Measurements from ENCODE around the gene CLIC6.

DNA sequence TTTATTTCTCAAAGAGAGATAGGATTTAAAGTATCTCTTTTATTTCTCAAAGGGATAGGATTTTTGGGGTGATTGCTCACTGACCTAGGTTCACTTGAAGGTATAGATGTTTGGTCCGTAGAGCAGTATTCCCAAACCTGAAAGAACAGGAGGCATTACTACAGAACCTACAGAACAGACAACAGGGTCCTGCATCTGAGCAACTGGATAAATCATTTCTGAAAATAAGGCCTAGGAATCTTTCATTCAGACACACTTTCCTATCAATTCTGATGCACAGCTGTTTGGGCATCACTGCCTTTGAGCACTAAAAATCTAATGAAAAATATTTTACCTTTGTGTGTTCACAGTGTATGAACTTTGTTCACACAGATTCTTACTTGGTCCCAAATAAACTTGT, 17.2 kb upstream of the CLIC6 start:
- TF ChIP-seq, protein P1, sequence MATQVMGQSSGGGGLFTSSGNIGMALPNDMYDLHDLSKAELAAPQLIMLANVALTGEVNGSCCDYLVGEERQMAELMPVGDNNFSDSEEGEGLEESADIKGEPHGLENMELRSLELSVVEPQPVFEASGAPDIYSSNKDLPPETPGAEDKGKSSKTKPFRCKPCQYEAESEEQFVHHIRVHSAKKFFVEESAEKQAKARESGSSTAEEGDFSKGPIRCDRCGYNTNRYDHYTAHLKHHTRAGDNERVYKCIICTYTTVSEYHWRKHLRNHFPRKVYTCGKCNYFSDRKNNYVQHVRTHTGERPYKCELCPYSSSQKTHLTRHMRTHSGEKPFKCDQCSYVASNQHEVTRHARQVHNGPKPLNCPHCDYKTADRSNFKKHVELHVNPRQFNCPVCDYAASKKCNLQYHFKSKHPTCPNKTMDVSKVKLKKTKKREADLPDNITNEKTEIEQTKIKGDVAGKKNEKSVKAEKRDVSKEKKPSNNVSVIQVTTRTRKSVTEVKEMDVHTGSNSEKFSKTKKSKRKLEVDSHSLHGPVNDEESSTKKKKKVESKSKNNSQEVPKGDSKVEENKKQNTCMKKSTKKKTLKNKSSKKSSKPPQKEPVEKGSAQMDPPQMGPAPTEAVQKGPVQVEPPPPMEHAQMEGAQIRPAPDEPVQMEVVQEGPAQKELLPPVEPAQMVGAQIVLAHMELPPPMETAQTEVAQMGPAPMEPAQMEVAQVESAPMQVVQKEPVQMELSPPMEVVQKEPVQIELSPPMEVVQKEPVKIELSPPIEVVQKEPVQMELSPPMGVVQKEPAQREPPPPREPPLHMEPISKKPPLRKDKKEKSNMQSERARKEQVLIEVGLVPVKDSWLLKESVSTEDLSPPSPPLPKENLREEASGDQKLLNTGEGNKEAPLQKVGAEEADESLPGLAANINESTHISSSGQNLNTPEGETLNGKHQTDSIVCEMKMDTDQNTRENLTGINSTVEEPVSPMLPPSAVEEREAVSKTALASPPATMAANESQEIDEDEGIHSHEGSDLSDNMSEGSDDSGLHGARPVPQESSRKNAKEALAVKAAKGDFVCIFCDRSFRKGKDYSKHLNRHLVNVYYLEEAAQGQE (tag by site-specific recombination; IDR thresholded peaks at IDR 0.05): no peak
- no peak for TF ChIP-seq SP2 (tag by site-specific recombination; IDR thresholded peaks at IDR 0.05)
- TF ChIP-seq ZBTB1 (tag by site-specific recombination; IDR thresholded peaks at IDR 0.05): no peak
- TF ChIP-seq ZNF274 (IDR thresholded peaks at IDR 0.05; ENCODE audit: low read length): no peak
- TF ChIP-seq ZNF274 (tag by site-specific recombination; IDR thresholded peaks at IDR 0.05; ENCODE audit: borderline replicate concordance): no peak
- no peak for TF ChIP-seq ZNF223 (tag by site-specific recombination; IDR thresholded peaks at IDR 0.05)
- TF ChIP-seq, protein P2, sequence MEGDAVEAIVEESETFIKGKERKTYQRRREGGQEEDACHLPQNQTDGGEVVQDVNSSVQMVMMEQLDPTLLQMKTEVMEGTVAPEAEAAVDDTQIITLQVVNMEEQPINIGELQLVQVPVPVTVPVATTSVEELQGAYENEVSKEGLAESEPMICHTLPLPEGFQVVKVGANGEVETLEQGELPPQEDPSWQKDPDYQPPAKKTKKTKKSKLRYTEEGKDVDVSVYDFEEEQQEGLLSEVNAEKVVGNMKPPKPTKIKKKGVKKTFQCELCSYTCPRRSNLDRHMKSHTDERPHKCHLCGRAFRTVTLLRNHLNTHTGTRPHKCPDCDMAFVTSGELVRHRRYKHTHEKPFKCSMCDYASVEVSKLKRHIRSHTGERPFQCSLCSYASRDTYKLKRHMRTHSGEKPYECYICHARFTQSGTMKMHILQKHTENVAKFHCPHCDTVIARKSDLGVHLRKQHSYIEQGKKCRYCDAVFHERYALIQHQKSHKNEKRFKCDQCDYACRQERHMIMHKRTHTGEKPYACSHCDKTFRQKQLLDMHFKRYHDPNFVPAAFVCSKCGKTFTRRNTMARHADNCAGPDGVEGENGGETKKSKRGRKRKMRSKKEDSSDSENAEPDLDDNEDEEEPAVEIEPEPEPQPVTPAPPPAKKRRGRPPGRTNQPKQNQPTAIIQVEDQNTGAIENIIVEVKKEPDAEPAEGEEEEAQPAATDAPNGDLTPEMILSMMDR (tag by site-specific recombination; IDR thresholded peaks at IDR 0.05): no peak
- TF ChIP-seq ZNF133 (tag by site-specific recombination; IDR thresholded peaks at IDR 0.05): no peak
- no peak for TF ChIP-seq ZNF449 (tag by site-specific recombination; IDR thresholded peaks at IDR 0.05)
- no peak for TF ChIP-seq ZNF423 (tag by site-specific recombination; IDR thresholded peaks at IDR 0.05)

Measured in HEK293 (cell line).